Measurements from ENCODE around the gene GLRA1.

The GLRA1 gene

GRCh38 chr5:151924564-151925301, at the start of gene GLRA1:
GLRA1 (minus strand) TSS chr5:151924851; CDS start chr5:151924549, 302 bp downstream.
- DNase-seq (ENCODE audit: low read depth, low spot score): no peak

- no peak for DNase-seq (ENCODE audit: low read depth, low spot score)
Observed at GRCh38 chr5:151970885-151971284, 46.2 kb upstream of the GLRA1 start.

- no peak for DNase-seq (ENCODE audit: low read depth, low spot score)
Observed at GRCh38 chr5:151967865-151968264, 43.2 kb upstream of the GLRA1 start.

- DNase-seq (ENCODE audit: low read depth, low spot score): no peak
Observed at GRCh38 chr5:151966046-151966445, 41.4 kb upstream of the GLRA1 start.

- no peak for DNase-seq (ENCODE audit: low read depth, low spot score)
Observed at GRCh38 chr5:151964471-151964870, 39.8 kb upstream of the GLRA1 start.

GRCh38 chr5:151961557-151961956, 36.9 kb upstream of the GLRA1 start:
- no peak for DNase-seq (ENCODE audit: low read depth, low spot score)

GRCh38 chr5:151958111-151958510, 33.5 kb upstream of the GLRA1 start:
- no peak for DNase-seq (ENCODE audit: low read depth, low spot score)

- no peak for DNase-seq (ENCODE audit: low read depth, low spot score)
Observed at GRCh38 chr5:151956725-151957124, 32.1 kb upstream of the GLRA1 start.

- no peak for DNase-seq (ENCODE audit: low read depth, low spot score)
Observed at GRCh38 chr5:151954255-151954654, 29.6 kb upstream of the GLRA1 start.

- no peak for DNase-seq (ENCODE audit: low read depth, low spot score)
Observed at GRCh38 chr5:151953833-151954232, 29.2 kb upstream of the GLRA1 start.

GRCh38 chr5:151952238-151952637, 27.6 kb upstream of the GLRA1 start:
- DNase-seq (ENCODE audit: low read depth, low spot score): no peak

GRCh38 chr5:151950706-151951105, 26.1 kb upstream of the GLRA1 start:
- no peak for DNase-seq (ENCODE audit: low read depth, low spot score)

GRCh38 chr5:151949701-151950308, 25.2 kb upstream of the GLRA1 start:
- DNase-seq (ENCODE audit: low read depth, low spot score): no peak

GRCh38 chr5:151949113-151949512, 24.5 kb upstream of the GLRA1 start:
- DNase-seq (ENCODE audit: low read depth, low spot score): no peak

- DNase-seq (ENCODE audit: low read depth, low spot score): no peak
Observed at GRCh38 chr5:151947931-151948608, 23.4 kb upstream of the GLRA1 start.

- no peak for DNase-seq (ENCODE audit: low read depth, low spot score)
Observed at GRCh38 chr5:151937851-151938250, 13.2 kb upstream of the GLRA1 start.

GRCh38 chr5:151935135-151935695, 10.6 kb upstream of the GLRA1 start:
- DNase-seq (ENCODE audit: low read depth, low spot score): no peak

- no peak for DNase-seq (ENCODE audit: low read depth, low spot score)
Observed at GRCh38 chr5:151931260-151931659, 6.6 kb upstream of the GLRA1 start.

GRCh38 chr5:151926188-151926587, 1.5 kb upstream of the GLRA1 start:
- no peak for DNase-seq (ENCODE audit: low read depth, low spot score)

GRCh38 chr5:151925340-151925739, 689 bp upstream of the GLRA1 start:
- DNase-seq (ENCODE audit: low read depth, low spot score): no peak

- no peak for DNase-seq (ENCODE audit: low read depth, low spot score)
Observed at GRCh38 chr5:151923866-151924476, 680 bp downstream of the GLRA1 start.

GRCh38 chr5:151921916-151922315, 2.7 kb downstream of the GLRA1 start:
- no peak for DNase-seq (ENCODE audit: low read depth, low spot score)

Data from smooth muscle cell of the brain vasculature (primary cell).